Measurements from ENCODE around the gene GID4.

The GID4 gene

GRCh38 chr17:18105027-18105426 lies 65.8 kb downstream of the GID4 start:
- no peak for DNase-seq

- no peak for DNase-seq
These were observed 66.4 kb downstream of the GID4 start for GRCh38 chr17:18105595-18105994.

GRCh38 chr17:18106211-18106610 lies 67.0 kb downstream of the GID4 start:
- no peak for DNase-seq

- DNase-seq, result no peak
These were observed 68.0 kb downstream of the GID4 start for GRCh38 chr17:18107061-18107790.

GRCh38 chr17:18107971-18108370 lies 68.8 kb downstream of the GID4 start:
- no peak for DNase-seq

- no peak for DNase-seq
These were observed 69.4 kb downstream of the GID4 start, which contains the start of gene MYO15A for GRCh38 chr17:18108401-18109312. Gene MYO15A (plus strand): TSS chr17:18108756. CDS start chr17:18118801, 10,045 bp downstream.

GRCh38 chr17:18109935-18110485 lies 70.8 kb downstream of the GID4 start:
- no peak for DNase-seq

- DNase-seq, result no peak
These were observed 71.5 kb downstream of the GID4 start for GRCh38 chr17:18110636-18111145.

- no peak for DNase-seq
These were observed 72.2 kb downstream of the GID4 start for GRCh38 chr17:18111330-18111971.

- no peak for DNase-seq
These were observed 76.3 kb downstream of the GID4 start for GRCh38 chr17:18115517-18115916.

- DNase-seq, result no peak
These were observed 76.9 kb downstream of the GID4 start for GRCh38 chr17:18116078-18116477.

- no peak for DNase-seq
These were observed 78.3 kb downstream of the GID4 start for GRCh38 chr17:18117533-18117932.
